GM20431 (cell line): Measurements from ENCODE around the gene SALL3.
"Not testable (repeated sequence)": the region's sequence is repeated elsewhere in the genome, so short reads cannot be mapped to it uniquely, and the experiment has no call there.

Experiments used
- in situ Hi-C: fragments of 300-500 bp; cut with MseI, MboI; formaldehyde crosslinking; loops from one replicate; pipeline ENCODE4 v1.15.0; 2020; ENCODE audit warnings: low sequenced_read_pairs; ENCODE audit not compliant: unreplicated experiment

Gene SALL3

GRCh38 chr18:78979730-78980278, at the start of gene SALL3:
Gene SALL3 (plus strand): TSS chr18:78979818. CDS start chr18:78980275, 457 bp downstream.
- in situ Hi-C loops: loop anchor here (25.0 kb wide), 1 partner anchor 257 kb away; no protein-coding TSS in a partner anchor

DNA sequence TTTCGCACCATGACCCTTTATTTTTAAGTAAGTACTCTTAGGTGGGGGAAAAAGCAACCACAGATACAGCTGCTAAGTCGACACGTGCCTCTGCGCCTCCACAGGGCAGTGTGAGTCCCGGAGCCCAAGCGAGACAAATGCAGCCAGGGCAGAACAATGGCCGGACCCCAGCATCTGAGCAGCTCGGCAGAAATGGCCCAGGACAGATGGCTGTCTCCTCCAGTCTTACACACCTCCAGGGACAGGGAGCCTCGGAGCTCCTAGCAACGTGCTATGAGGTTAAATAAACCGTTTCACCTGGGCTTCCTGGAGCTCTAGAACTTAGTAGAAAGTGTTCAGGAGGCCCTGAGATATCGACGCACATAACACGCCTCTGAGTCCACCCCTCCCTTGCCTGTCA, 47.3 kb upstream of the SALL3 start:
- in situ Hi-C loops: no loop called here

- in situ Hi-C loops: no loop called here
Measured at GRCh38 chr18:78934003-78934402, 45.6 kb upstream of the SALL3 start.

GRCh38 chr18:78934551-78935225, 44.9 kb upstream of the SALL3 start:
- in situ Hi-C loops: no loop called here

DNA sequence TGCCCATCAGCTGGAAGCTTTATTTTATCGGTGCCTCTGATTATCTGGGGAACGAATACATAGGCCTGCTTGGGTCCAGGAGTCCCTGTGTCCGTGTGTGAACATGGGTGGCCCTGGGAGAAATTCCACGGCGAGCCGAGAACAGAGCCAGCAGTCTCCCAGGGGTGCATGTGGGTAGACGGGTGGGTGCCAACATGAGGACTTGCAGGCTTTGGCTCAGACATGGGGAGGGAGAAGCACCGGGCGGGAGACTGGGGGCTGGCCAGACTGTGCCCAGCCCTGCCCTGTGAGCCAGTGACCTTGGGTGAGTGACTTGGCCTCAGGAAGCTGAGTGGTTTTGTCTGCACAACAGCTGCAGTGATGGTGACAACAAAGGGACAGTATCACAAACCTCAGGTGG, 44.2 kb upstream of the SALL3 start:
- in situ Hi-C loops: no loop called here

GRCh38 chr18:78936251-78937005, 43.2 kb upstream of the SALL3 start:
- in situ Hi-C loops: no loop called here

DNA sequence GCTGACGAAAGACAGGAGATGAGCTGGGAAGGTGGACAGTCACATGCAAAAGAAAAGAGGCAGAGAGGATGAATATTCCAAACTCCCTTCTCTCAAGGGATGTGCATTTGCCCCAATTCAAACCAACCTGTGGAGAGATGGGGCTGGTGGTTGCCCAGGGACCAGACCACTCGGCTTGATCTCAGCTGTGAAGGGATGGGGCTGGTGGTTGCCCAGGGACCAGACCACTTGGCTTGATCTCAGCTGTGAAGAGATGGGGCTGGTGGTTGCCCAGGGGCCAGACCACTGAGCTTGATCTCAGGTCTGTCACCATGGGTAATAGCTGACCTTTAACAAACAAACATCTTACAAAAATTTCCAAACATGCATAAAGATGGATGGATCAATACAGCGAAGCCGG, 42.5 kb upstream of the SALL3 start:
- in situ Hi-C loops: no loop called here

DNA sequence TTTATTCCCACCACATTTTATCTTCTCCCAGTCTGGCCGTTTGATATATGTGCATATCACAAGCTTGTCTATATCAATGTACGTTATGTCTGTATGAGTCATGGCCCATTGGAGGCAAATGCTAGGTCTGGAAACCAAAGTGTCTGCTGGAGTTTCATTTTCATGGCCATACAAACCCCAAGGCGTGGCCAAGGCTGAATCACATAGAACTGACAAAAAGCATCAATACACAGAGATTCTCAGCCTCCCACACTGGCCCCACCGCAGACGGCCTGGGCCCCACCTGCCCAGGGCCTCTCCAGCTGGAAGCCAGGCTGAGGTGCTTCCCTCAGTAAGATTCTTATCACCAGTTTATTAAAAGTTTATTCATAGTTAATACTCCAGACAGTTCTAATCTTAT, 40.5 kb upstream of the SALL3 start:
- in situ Hi-C loops: no loop called here

DNA sequence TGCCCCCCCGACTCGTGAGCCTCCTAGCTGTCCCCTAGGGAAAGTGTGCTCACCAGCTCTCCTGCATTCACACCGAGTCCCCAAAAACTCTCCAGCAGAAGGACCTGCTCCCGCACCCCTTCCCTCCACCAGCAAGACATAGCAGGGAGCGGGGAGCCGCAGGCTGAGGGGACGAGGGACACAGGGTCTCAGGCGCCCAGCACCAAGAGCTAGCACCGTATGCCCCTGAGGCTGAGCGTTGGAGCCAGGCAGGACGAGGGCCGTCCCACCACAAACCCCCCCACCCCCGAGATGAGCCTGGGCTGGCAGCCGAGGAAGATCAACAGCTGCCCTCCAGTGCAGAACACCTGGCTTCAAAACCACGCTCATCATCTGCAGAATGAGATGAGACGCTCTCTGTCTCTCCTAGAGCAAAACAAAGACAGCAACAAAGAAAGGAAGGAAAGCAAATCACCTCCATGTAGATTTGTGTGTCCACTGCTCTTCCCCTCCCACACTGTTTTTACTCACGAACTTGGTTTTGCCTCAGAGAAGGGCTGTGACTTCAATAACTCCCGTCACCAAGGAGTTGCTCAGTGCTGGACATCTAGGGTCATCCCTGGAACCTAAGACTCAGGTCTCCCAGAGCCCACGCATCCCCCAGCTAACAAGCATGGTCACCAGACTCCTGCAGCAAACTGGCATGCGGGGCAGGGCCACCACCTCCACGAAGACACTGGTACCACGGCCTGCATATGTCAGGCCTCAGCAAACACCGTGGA, 39.7 kb upstream of the SALL3 start:
- in situ Hi-C loops: no loop called here

DNA sequence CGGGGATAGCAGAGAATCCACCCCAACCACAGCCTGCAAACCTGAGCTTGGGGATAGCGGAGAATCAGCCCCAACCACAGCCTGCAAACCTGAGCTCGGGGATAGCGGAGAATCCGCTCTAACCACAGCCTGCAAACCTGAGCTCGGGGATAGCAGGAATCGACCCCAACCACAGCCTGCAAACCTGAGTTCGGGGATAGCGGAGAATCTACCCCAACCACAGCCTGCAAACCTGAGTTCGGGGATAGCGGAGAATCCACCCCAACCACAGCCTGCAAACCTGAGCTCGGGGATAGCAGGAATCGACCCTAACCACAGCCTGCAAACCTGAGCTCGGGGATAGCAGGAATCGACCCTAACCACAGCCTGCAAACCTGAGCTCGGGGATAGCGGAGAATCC, 37.4 kb upstream of the SALL3 start:
- in situ Hi-C loops: not testable (repeated sequence)

DNA sequence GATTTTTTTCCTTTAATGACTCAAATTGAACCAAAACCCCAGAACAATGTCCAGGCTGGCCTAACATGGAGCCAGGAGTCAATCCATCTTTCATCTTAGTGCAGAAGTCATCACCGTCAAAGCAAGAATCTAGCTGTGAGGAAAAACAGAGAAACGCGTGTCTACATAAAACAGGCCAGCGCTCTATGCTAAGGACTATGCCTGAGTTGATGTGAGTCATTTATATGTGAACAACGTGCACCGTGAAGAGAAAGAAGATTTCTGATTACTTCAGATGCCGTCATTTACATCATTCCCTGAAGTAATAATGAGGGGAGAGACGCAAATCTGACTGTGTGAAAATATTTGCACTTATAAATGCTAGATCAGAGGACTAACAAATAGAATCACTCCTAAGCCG, 34.0 kb upstream of the SALL3 start:
- in situ Hi-C loops: no loop called here

DNA sequence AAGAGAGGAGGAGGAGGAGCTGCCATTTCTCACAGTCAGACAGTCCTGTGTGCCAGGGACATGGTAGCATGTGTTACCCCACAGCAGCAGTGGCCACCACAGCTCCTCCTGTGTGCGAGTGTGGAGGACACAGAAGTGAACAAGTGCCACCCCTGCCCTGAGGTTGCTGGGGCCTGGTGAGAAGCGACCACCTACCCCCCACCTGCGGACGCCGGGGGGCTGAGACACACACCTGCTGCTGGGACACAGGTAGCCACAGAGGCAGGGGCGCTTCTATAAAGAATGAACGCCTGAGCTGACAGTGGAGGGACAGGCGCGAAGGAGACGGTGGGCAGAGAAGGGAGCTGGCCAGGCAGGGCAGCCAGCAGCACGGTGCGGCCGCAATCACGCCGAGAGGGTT, 32.3 kb upstream of the SALL3 start:
- in situ Hi-C loops: no loop called here

DNA sequence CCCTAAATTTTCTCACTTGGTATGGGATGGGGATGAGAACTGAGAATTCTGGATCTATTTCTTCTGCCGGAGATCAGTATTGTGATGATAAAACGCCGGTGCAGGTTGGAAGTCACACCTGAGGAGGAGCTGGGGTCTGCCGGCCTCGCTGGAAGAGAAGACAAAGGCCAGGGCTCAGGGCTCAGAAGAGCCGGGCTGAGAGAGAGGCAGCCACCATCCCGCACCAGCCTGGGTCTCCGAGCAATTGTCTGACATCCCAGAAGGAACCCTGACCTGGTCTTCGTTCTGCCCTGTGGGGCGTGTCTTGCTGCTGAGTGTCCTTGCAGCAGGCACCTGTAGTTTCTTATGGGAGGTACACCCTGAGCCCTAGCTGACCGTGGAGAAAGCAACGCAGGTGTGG, 31.4 kb upstream of the SALL3 start:
- in situ Hi-C loops: no loop called here

GRCh38 chr18:78948707-78949106, 30.9 kb upstream of the SALL3 start:
- in situ Hi-C loops: no loop called here

- in situ Hi-C loops: no loop called here
Measured at GRCh38 chr18:78949216-78949615, 30.4 kb upstream of the SALL3 start.

- in situ Hi-C loops: no loop called here
Measured at GRCh38 chr18:78950386-78950785, 29.2 kb upstream of the SALL3 start.

GRCh38 chr18:78953566-78953965, 26.1 kb upstream of the SALL3 start:
- in situ Hi-C loops: no loop called here

GRCh38 chr18:78955051-78955450, 24.6 kb upstream of the SALL3 start:
- in situ Hi-C loops: no loop called here

- in situ Hi-C loops: no loop called here
Measured at GRCh38 chr18:78957140-78957539, 22.5 kb upstream of the SALL3 start.

GRCh38 chr18:78960709-78961108, 18.9 kb upstream of the SALL3 start:
- in situ Hi-C loops: no loop called here

GRCh38 chr18:78962098-78962497, 17.5 kb upstream of the SALL3 start:
- in situ Hi-C loops: no loop called here
